GM12878 (cell line): ENCODE results near the gene TCF7L2.

ENCODE experiments used
- ETV6 ChIP-seq, 2 experiments: fragments of 450-650 bp in 1 of 2; IDR thresholded peaks in 1 of 2; conservative IDR thresholded peaks in 1 of 2; 2 replicates each; pipeline ENCODE4 v1.6.1; 2014; ENCODE audit warnings: antibody characterized with exemption in 1 of 2, borderline replicate concordance in 1 of 2, low read depth in 1 of 2, mild to moderate bottlenecking in 1 of 2, moderate library complexity in 1 of 2
- EZH2 ChIP-seq: IDR thresholded peaks from 2 replicates; pipeline ENCODE4 v1.6.1; 2012; ENCODE audit warnings: low read depth, mild to moderate bottlenecking, control low read depth, inconsistent platforms, low read length, borderline replicate concordance; ENCODE audit not compliant: control insufficient read depth
- FOXM1 ChIP-seq: IDR thresholded peaks from 2 replicates; pipeline ENCODE4 v1.6.1; 2012; ENCODE audit warnings: low read depth, mild to moderate bottlenecking, inconsistent platforms, low read length, moderate library complexity
- TARDBP ChIP-seq: IDR thresholded peaks from 2 replicates; pipeline ENCODE4 v1.6.1; 2016; ENCODE audit warnings: borderline replicate concordance
- TF ChIP-seq, protein P1 (sequence below), 3 experiments: IDR thresholded peaks in 2 of 3; conservative IDR thresholded peaks in 1 of 3; 2 replicates each; pipeline ENCODE4 v1.5.1; 2011; ENCODE audit warnings: low read depth in 3 of 3, low read length in 3 of 3, mild to moderate bottlenecking in 3 of 3, control low read depth in 2 of 3, moderate library complexity in 2 of 3, inconsistent platforms in 1 of 3, mixed read lengths in 1 of 3; ENCODE audit not compliant: control insufficient read depth in 2 of 3, insufficient read depth in 1 of 3; ENCODE audit errors: extremely low read depth in 1 of 3
- TF ChIP-seq, protein P2 (sequence below): IDR thresholded peaks from 2 replicates; pipeline ENCODE4 v1.6.1; 2012; ENCODE audit warnings: low read depth, low read length, improper control_type of control experiment

DNA sequence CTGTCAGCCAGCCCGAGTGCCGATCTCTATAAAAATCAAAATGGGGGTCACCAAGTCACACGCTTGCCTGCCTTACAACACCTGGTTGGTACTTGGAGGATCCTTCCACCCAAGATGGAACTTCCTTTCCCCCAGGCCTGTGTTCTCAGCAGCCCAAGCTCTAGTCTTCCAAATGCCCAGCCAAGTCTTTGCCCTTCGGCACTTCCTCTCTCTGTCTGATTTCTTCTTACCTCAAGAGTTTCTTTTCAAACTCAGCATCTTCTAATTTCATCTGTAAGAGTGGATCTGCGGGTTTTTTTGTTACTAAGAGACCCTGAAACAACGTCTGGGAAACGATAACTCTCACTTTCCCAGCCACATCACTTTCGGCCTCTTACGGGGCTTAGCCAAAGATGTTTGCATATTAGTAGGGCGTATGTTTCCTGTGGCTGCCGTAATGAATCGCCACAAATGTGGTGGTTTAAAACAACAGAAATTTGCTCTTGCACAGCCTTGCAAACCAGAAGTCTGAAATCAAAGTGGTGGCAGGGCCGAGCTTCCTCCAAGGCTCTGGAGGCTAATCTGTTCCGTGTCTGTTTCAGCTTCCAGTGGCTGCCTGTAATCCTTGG lies 219.9 kb downstream of the TCF7L2 start:
- TF ChIP-seq ETV6 (conservative IDR thresholded peaks at IDR 0.05 in 1 of 2, IDR thresholded peaks at IDR 0.05 in 1 of 2; ENCODE audit: borderline replicate concordance in 1 of 2, low read depth in 1 of 2) (no peak), FOXM1 (no peak), EZH2 (no peak), TARDBP (no peak)
- TF ChIP-seq, protein P1, sequence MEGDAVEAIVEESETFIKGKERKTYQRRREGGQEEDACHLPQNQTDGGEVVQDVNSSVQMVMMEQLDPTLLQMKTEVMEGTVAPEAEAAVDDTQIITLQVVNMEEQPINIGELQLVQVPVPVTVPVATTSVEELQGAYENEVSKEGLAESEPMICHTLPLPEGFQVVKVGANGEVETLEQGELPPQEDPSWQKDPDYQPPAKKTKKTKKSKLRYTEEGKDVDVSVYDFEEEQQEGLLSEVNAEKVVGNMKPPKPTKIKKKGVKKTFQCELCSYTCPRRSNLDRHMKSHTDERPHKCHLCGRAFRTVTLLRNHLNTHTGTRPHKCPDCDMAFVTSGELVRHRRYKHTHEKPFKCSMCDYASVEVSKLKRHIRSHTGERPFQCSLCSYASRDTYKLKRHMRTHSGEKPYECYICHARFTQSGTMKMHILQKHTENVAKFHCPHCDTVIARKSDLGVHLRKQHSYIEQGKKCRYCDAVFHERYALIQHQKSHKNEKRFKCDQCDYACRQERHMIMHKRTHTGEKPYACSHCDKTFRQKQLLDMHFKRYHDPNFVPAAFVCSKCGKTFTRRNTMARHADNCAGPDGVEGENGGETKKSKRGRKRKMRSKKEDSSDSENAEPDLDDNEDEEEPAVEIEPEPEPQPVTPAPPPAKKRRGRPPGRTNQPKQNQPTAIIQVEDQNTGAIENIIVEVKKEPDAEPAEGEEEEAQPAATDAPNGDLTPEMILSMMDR (IDR thresholded peaks at IDR 0.05 in 2 of 3, conservative IDR thresholded peaks at IDR 0.05 in 1 of 3; ENCODE audit: control insufficient read depth in 2 of 3, extremely low read depth in 1 of 3, insufficient read depth in 1 of 3, low read depth in 3 of 3, low read length in 3 of 3), result no peak
- TF ChIP-seq, protein P2, sequence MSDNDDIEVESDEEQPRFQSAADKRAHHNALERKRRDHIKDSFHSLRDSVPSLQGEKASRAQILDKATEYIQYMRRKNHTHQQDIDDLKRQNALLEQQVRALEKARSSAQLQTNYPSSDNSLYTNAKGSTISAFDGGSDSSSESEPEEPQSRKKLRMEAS, result no peak
